Natural killer cell (primary cell): Measurements from ENCODE around the gene RWDD1. TPM values are rescaled to one million over a fixed set of nuclear protein-coding genes. Genes with fewer than 3 reads are reported as not detected.
A peak's percentile ranks its signal among the peaks of the same experiment; 100 is the strongest.

ENCODE experiments used
- ATAC-seq, 3 donors: fragments of 150-1000 bp in 2 of 3; fragments of 200-7000 bp in 1 of 3; cut with Tn5 transposase; 1 replicate in 1 of 3; 2 replicates in 2 of 3; pipeline ENCODE4 v1.10.0; 2021; ENCODE audit warnings: mild to moderate bottlenecking in 2 of 3, moderate library complexity in 2 of 3
- DNase-seq, 2 donors: peaks; one replicate each; pipeline versions ENCODE4 v3.0.0 to v3.0.0-alpha.2; 2013 to 2021; ENCODE audit warnings: mixed read lengths in 1 of 2
- H3K27ac ChIP-seq: one replicate; pipeline ENCODE4 v1.5.1; 2013; ENCODE audit warnings: mild to moderate bottlenecking, low read length
- H3K27me3 ChIP-seq: one replicate; pipeline ENCODE4 v1.6.1; 2013; ENCODE audit warnings: low read length; ENCODE audit not compliant: control insufficient read depth, insufficient read depth
- H3K36me3 ChIP-seq: one replicate; pipeline ENCODE4 v1.6.1; 2013; ENCODE audit warnings: low read length; ENCODE audit not compliant: control insufficient read depth, insufficient read depth
- H3K4me1 ChIP-seq: one replicate; pipeline ENCODE4 v1.6.1; 2013; ENCODE audit warnings: low read length; ENCODE audit not compliant: control insufficient read depth, insufficient read depth
- H3K4me3 ChIP-seq: one replicate; pipeline ENCODE4 v1.5.1; 2013; ENCODE audit warnings: low read length
- H3K9me3 ChIP-seq: one replicate; pipeline ENCODE4 v1.6.1; 2013; ENCODE audit warnings: low read length; ENCODE audit not compliant: control insufficient read depth, insufficient read depth
- H3K27ac Mint-ChIP-seq, 2 donors: one replicate each; pipeline ENCODE4 v1.8.0; 2022; ENCODE audit warnings: mild to moderate bottlenecking in 2 of 2, mixed read lengths in 2 of 2, moderate library complexity in 1 of 2
- H3K27me3 Mint-ChIP-seq, 2 donors: one replicate each; pipeline ENCODE4 v1.8.0; 2022; ENCODE audit warnings: low read depth in 2 of 2, mixed read lengths in 2 of 2
- H3K36me3 Mint-ChIP-seq: one replicate; pipeline ENCODE4 v1.8.0; 2022; ENCODE audit warnings: mixed read lengths
- H3K4me1 Mint-ChIP-seq, 2 donors: one replicate each; pipeline ENCODE4 v1.8.0; 2022; ENCODE audit warnings: mixed read lengths in 2 of 2
- H3K4me3 Mint-ChIP-seq: one replicate; pipeline ENCODE4 v1.8.0; 2022; ENCODE audit warnings: mild to moderate bottlenecking, moderate library complexity, mixed read lengths
- H3K9me3 Mint-ChIP-seq, 2 donors: one replicate each; pipeline ENCODE4 v1.8.0; 2022; ENCODE audit warnings: mixed read lengths in 2 of 2
- CTCF ChIP-seq: fragments of 200-600 bp; IDR thresholded peaks from one replicate; pipeline ENCODE4 v1.8.0; 2022; ENCODE audit warnings: antibody characterized with exemption
- WGBS: methylation state at CpG from one replicate; pipeline ENCODE4 v1.1.7; 2013; ENCODE audit warnings: missing lambda C conversion rate; ENCODE audit not compliant: insufficient coverage; 5-methylcytosine and 5-hydroxymethylcytosine counted together
- intact Hi-C: fragments of 100-400 bp; cut with micrococcal nuclease; formaldehyde crosslinking; loops from one replicate; pipeline ENCODE4 v1.14.2; 2022
- total RNA-seq, 4 donors: library from RNA; stranded (reverse); fragments of 120-200 nt in 1 of 4; gene quantifications; one replicate each; pipeline versions ENCODE4 v1.2.3 to v1.2.4, GENCODE V29; 2013 to 2022

RWDD1 gene
- total RNA-seq, 3 donors from 2014 or later (not counting 1 experiment from before 2014, with no cell fraction given), result 47.0 to 48.9 (median 47.1) TPM

- Mint-ChIP-seq H3K4me3 (no peak overlapping the region), H3K27ac (peak overlapping the region in 1 of 2 donors; percentile 50)
- peak in 1 of 3 donors; percentile 10 for ATAC-seq
Observed at GRCh38 chr6:116631379-116631990, 60.2 kb downstream of the RWDD1 start.

GRCh38 chr6:116633685-116634084 lies 62.4 kb downstream of the RWDD1 start:
- H3K9me3 ChIP-seq, result no peaks in the 10 kb centered on the region
- H3K4me3 Mint-ChIP-seq, result no peak overlapping the region
- H3K9me3 Mint-ChIP-seq, result no peaks in the 10 kb centered on the region
- no peak overlapping the region for H3K27ac Mint-ChIP-seq
- H3K4me3 ChIP-seq, result no peak overlapping the region
- intact Hi-C loops, result no loop called here
- 53% methylated on average over 2 of the region's 2 CpGs for WGBS
- peaks cover 7% of the 10 kb centered on the region for H3K36me3 Mint-ChIP-seq
- H3K27me3 Mint-ChIP-seq, result no peaks in the 10 kb centered on the region
- DNase-seq (no peak), ATAC-seq (no peak)
- H3K4me1 Mint-ChIP-seq, result peaks cover 5 to 17% of the 10 kb centered on the region in 2 donors
- H3K27ac ChIP-seq, result no peak overlapping the region
- H3K36me3 ChIP-seq, result peaks cover 19% of the 10 kb centered on the region
- no peak for TF ChIP-seq CTCF
- no peaks in the 10 kb centered on the region for H3K27me3 ChIP-seq
- H3K4me1 ChIP-seq, result peaks cover 5% of the 10 kb centered on the region

More at GRCh38 chr6:116631379-116631990, 60.2 kb downstream of the RWDD1 start:
- intact Hi-C loops, result no loop called here
- peaks cover 13% of the 10 kb centered on the region for H3K36me3 ChIP-seq
- 21% methylated on average over 5 of the region's 5 CpGs for WGBS
- no peaks in the 10 kb centered on the region for H3K9me3 ChIP-seq
- Mint-ChIP-seq H3K36me3 (peaks cover 7% of the 10 kb centered on the region), H3K27me3 (no peaks in the 10 kb centered on the region), H3K9me3 (no peaks in the 10 kb centered on the region), H3K4me1 (peaks cover 5 to 17% of the 10 kb centered on the region in 2 donors)
- DNase-seq, result no peak
- H3K4me3 ChIP-seq, result no peak overlapping the region
- H3K27me3 ChIP-seq, result no peaks in the 10 kb centered on the region
- H3K4me1 ChIP-seq, result peaks cover 5% of the 10 kb centered on the region
- TF ChIP-seq CTCF, result no peak
- H3K27ac ChIP-seq, result no peak overlapping the region

Other genes with a start within 250 kb of the RWDD1 start
- gene DSE, start 200.6 kb upstream of the RWDD1 start, total RNA-seq, result 1 to 10 TPM; 7.4 to 9.6 (median 7.6) TPM
- 10 to 100 TPM in 2 of 3 donors, 1 to 10 TPM in 1; 7.9 to 20.6 (median 12.3) TPM for gene CALHM6, start 110.1 kb upstream of the RWDD1 start, total RNA-seq
- gene CALHM5, start 59.9 kb upstream of the RWDD1 start, total RNA-seq, result under 1 TPM in 2 of 3 donors, not detected in 1; 0.05 TPM
- gene TRAPPC3L, start 25.8 kb upstream of the RWDD1 start, total RNA-seq, result under 1 TPM in 1 of 3 donors, not detected in 2; 0.66 TPM
- gene CALHM4, start 17.8 kb upstream of the RWDD1 start, total RNA-seq, result not detected
- gene RSPH4A, start 45.0 kb downstream of the RWDD1 start, total RNA-seq, result 1 to 10 TPM in 1 of 3 donors, under 1 TPM in 2; 0.64 to 1.0 (median 0.95) TPM
- gene ZUP1, start 97.3 kb downstream of the RWDD1 start, total RNA-seq, result 10 to 100 TPM; 16.4 to 20.0 (median 19.4) TPM
- 10 to 100 TPM; 28.6 to 31.4 (median 29.1) TPM for gene KPNA5, start 109.7 kb downstream of the RWDD1 start, total RNA-seq
- not detected for gene FAM162B, start 194.2 kb downstream of the RWDD1 start, total RNA-seq